Measurements from ENCODE around the gene GSC.

GSC gene

GRCh38 chr14:94761997-94762377, 7.9 kb downstream of the GSC start:
- no peaks in the 10 kb centered on the region for H3K4me1 ChIP-seq (ENCODE audit: insufficient read depth, poor library complexity, severe bottlenecking)
- no peak for TF ChIP-seq CTCF (IDR thresholded peaks at IDR 0.05; ENCODE audit: poor library complexity, severe bottlenecking)
- DNase-seq (ENCODE audit: low spot score) (no peak), ATAC-seq (ENCODE audit: low read depth) (peak; percentile 69)
- H3K27ac ChIP-seq (ENCODE audit: poor library complexity, severe bottlenecking), result no peak overlapping the region
- H3K4me3 ChIP-seq (ENCODE audit: severe bottlenecking), result no peak overlapping the region
- H3K9me3 ChIP-seq (ENCODE audit: severe bottlenecking), result no peaks in the 10 kb centered on the region
- H3K36me3 ChIP-seq (ENCODE audit: low read depth), result no peaks in the 10 kb centered on the region
- H3K27me3 ChIP-seq (ENCODE audit: insufficient read depth, poor library complexity, severe bottlenecking), result peaks cover 40% of the 10 kb centered on the region

- no peaks in the 10 kb centered on the region for H3K36me3 ChIP-seq (ENCODE audit: low read depth)
- DNase-seq (ENCODE audit: low spot score), result no peak
- no peak overlapping the region for H3K4me3 ChIP-seq (ENCODE audit: severe bottlenecking)
- peaks cover 35% of the 10 kb centered on the region for H3K27me3 ChIP-seq (ENCODE audit: insufficient read depth, poor library complexity, severe bottlenecking)
- no peaks in the 10 kb centered on the region for H3K9me3 ChIP-seq (ENCODE audit: severe bottlenecking)
- H3K27ac ChIP-seq (ENCODE audit: poor library complexity, severe bottlenecking), result no peak overlapping the region
- TF ChIP-seq CTCF (IDR thresholded peaks at IDR 0.05; ENCODE audit: poor library complexity, severe bottlenecking), result no peak
- ATAC-seq (ENCODE audit: low read depth), result 0 out of 3 replicates have a peak, but pooled peaks have one; percentile 9
- H3K4me1 ChIP-seq (ENCODE audit: insufficient read depth, poor library complexity, severe bottlenecking), result no peaks in the 10 kb centered on the region
These were observed 8.4 kb downstream of the GSC start for GRCh38 chr14:94761348-94761996.

GRCh38 chr14:94756310-94756882, 13.5 kb downstream of the GSC start:
- Histone ChIP-seq H3K4me3 (ENCODE audit: severe bottlenecking) (no peak overlapping the region), H3K27ac (ENCODE audit: poor library complexity, severe bottlenecking) (no peak overlapping the region), H3K36me3 (ENCODE audit: low read depth) (no peaks in the 10 kb centered on the region), H3K9me3 (ENCODE audit: severe bottlenecking) (no peaks in the 10 kb centered on the region), H3K27me3 (ENCODE audit: insufficient read depth, poor library complexity, severe bottlenecking) (peaks cover 7% of the 10 kb centered on the region), H3K4me1 (ENCODE audit: insufficient read depth, poor library complexity, severe bottlenecking) (no peaks in the 10 kb centered on the region)
- no peak for TF ChIP-seq CTCF (IDR thresholded peaks at IDR 0.05; ENCODE audit: poor library complexity, severe bottlenecking)
- ATAC-seq (ENCODE audit: low read depth) (peak; percentile 28; the same call in 1 of the 3 replicates), DNase-seq (ENCODE audit: low spot score) (no peak)

GRCh38 chr14:94754391-94754942, 15.4 kb downstream of the GSC start:
- no peak overlapping the region for H3K4me3 ChIP-seq (ENCODE audit: severe bottlenecking)
- DNase-seq (ENCODE audit: low spot score) (peak; percentile 19), ATAC-seq (ENCODE audit: low read depth) (no peak)
- H3K4me1 ChIP-seq (ENCODE audit: insufficient read depth, poor library complexity, severe bottlenecking), result no peaks in the 10 kb centered on the region
- H3K9me3 ChIP-seq (ENCODE audit: severe bottlenecking), result no peaks in the 10 kb centered on the region
- no peaks in the 10 kb centered on the region for H3K36me3 ChIP-seq (ENCODE audit: low read depth)
- no peak for TF ChIP-seq CTCF (IDR thresholded peaks at IDR 0.05; ENCODE audit: poor library complexity, severe bottlenecking)
- H3K27me3 ChIP-seq (ENCODE audit: insufficient read depth, poor library complexity, severe bottlenecking), result peaks cover 7% of the 10 kb centered on the region
- no peak overlapping the region for H3K27ac ChIP-seq (ENCODE audit: poor library complexity, severe bottlenecking)
